Central memory CD4-positive, alpha-beta T cell (primary cell): Measurements from ENCODE around the gene FES.
A peak's percentile ranks its signal among the peaks of the same experiment; 100 is the strongest.
"Not testable (repeated sequence)": the region's sequence is repeated elsewhere in the genome, so short reads cannot be mapped to it uniquely, and the experiment has no call there.

Experiments
- DNase-seq: peaks from one replicate; pipeline ENCODE4 v3.0.0; 2022

Gene FES

DNA sequence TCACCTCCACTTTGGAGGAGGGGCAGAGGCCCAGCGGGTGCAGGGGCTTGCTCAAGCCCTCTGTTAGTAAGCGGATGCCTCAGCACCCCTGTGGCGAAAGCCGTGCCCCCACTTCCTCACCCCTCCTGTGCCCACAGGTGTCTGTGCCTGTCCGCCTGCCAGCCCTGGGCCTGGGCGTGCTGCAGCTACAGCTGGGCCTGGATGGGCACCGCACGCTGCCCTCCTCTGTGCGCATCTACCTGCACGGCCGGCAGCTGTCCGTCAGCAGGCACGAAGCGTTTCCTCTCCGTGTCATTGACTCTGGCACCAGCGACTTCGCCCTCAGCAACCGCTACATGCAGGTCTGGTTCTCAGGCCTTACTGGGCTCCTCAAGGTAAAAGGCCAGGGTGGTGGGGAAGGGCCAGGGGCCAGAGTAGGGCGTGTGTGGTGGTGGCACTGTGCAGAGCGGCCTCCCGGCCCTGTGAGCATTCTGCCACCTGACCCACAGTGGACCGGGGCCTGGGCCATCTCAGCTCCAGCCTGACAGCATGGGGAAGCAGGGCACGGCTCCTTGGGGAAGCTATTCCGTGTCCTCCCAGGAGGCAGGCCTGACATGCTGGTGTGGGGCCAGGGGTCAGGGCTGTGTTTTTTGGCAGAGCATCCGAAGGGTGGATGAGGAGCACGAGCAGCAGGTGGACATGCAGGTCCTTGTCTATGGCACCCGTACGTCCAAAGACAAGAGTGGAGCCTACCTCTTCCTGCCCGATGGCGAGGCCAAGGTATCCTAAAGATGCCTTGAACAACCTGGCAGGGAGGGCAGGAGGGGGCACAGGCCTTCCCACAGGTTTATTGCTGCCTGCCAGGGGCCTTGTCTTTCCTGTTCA, 27.8 kb downstream of the FES start:
- DNase-seq: no peak

DNA sequence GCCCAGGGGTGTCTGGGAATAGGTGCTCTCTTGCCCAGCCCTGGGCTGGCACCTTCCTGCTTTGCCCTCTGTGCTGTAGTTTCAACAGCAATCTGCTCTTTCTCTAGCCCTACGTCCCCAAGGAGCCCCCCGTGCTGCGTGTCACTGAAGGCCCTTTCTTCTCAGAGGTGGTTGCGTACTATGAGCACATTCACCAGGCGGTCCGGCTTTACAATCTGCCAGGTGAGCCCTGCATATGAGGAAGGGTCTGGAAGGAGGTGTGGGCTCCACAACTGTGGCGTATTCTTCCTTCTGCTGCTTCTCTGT, 28.4 kb downstream of the FES start:
- DNase-seq: no peak

DNA sequence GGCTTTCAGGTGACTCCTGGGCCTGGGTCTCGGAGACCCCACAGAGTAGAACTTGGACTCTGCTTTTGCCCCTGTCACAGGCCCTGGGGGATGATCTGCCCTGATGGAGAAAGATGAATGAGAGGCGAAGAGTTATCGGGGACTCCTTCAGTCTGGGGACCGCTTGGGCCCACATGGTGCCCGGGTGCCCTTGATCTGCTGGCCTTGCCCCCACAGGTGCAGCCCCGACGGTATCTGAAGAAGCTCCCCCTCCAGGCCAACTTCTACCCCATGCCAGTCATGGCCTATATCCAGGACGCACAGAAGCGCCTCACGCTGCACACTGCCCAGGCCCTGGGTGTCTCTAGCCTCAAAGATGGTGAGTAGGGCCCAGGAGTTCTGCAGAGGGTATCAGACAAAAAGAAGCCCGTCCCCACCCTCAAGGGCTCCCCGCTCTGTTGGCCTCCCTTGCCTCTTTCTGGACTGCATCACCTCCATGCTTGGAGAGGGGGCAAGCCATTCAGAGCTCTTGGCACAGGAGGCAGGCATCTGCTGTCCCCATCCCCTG, 29.2 kb downstream of the FES start:
- DNase-seq: no peak

DNA sequence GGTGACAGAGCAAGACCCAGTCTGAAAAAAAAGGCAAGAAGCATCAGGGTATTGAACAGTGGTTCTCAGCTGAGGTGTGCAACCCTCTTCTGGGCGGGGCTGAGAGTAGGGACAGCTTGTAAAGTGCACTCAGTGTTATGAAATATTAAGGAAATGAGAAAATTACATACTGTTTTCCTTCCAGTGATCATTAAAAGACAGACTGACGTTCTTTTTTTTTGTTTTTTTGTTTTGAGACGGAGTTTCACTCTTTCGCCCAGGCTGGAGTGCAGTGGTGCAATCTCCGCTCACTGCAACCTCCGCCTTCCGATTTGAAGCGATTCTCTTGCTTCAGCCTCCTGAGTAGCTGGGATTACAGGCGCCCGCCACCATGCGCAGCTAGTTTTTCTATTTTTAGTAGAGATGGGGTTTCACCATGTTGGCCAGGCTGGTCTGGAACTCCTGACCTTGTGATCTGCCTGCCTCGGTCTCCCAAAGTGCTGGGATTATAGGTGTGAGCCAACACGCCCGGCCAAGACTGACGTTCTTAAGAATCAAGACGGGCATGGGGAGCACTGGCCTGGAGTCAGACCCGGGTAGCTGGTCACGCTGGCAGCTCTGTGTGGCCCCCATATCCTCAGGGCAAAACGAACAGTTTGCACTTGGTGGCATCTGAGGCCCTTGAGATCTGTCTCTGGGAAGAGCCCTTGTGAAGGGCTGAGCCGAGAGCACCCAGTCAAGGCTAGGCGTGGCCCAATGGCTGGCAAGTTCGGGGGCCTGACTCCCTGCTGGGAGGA, 30.2 kb downstream of the FES start:
- DNase-seq: no peak

DNA sequence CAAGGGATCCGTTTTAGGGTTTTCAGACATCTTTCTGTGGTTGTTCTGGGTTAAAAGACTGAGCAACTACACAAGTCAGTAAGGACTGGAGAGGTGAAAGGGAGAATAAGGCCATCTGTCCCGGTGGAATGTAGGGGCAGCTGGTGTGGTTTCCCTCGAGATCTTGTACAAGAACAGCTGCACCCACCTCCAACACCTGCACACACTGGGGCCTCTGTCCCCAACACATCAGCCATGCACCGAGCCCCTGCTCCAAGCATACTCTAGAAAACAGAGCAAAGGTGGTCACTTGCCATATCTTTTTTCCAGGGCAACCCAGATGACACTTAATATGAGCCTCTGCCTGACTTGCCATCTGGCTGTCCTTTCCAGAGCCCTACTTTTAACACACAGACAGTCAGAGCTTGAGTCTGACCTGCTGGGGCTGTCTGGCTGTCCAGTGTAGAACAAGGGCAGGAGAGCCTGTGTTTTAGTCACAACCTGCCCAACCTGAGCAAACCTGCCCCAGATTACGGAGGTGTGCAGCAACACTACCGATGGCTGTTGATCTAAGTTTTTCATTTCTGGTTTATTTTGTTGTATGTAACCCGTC, 31.0 kb downstream of the FES start:
- no peak for DNase-seq

DNA sequence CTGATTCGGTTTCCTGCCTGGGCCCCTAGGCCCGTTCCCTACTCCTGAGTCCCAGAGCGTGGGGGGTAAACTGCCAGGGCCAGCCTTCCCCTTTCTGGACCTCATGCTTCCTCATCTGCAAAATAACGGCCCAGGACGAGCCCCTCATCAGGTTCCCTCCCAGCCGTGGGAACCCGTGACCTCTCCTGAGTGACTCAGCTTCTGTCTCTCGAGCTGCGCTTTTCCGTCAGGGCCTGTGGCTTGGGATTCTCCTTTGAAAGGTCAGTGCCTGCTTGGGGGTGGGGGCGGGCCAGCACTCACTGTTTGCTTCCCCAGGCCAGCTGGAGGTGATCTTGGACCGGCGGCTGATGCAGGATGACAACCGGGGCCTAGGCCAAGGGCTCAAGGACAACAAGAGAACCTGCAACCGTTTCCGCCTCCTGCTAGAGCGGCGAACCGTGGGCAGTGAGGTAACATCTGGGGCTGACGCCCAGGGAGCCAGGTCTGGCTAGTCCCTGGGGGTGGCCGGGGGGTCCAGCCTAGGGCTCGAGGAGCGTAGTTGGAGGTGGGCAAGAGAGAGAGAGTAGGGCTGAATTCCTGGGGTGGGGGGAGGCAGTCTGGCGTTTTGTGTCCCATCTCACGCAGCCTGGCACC, 31.6 kb downstream of the FES start:
- no peak for DNase-seq

DNA sequence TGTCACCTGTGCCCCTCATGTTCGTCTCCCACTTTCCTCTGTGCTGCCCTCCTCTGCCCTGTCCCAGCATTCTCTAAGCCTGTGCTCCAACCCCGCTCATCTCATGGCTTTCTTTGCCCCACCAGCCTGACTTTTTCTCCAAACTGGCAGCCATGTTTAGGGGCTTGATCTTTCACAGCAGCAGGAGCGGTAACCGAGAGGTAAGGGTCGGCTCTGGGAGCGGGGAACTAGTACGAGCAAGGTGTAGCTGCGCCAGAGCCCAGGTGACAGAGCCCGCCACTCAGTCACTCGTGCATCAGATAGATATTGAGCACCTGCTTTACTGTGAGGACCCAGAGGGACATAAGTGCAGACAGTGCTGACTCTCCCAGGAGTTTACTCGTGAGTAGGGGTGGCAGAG, 32.2 kb downstream of the FES start:
- DNase-seq: no peak

DNA sequence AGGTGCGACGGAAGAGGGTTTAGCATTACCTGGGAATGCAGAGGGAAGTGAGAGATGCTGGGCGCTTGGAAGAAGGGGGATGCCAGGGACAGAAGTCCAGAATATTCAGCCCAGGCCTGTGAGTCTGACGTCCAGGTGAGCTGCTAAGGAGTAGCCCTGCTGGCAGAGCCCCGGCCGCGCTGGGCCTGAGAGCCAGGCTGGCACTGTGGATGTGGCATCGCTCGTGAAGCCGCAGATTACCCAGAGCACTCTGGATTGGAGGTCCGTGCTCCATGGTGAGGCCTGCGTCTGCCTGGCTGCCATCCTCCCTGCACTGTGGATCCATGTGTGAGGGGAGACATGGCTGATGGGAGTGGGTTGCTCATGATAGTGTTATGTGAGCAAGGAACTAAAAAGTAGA, 33.3 kb downstream of the FES start:
- no peak for DNase-seq

DNA sequence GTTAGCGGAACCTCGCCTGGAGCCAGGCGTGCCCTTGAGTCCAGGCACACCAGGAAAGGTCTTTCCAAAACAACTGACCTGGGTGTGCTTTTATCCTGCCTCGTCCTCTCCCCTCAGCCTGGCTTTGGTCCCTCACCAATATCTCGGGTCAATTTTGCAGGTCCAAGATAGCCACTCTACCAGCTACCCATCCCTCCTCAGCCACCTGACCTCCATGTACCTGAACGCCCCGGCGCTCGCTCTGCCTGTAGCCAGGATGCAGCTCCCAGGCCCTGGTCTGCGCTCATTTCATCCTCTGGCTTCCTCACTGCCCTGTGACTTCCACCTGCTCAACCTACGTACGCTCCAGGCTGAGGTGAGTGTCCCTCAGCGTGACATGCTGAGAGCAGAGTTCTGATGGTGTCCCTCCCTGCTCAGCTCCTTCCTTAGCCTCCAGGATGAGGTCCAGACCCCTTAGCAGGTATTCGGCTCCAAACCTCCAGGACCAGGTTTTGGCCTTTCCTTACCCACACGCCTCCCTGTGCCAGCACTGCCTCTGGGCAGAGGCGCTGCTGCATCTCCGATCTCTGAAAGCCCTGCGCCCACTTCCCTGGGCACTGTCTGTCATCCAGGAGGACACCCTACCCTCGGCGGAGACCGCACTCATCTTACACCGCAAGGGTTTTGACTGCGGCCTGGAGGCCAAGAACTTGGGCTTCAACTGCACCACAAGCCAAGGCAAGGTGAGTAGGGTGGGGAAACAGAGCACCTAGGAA, 33.9 kb downstream of the FES start:
- no peak for DNase-seq

DNA sequence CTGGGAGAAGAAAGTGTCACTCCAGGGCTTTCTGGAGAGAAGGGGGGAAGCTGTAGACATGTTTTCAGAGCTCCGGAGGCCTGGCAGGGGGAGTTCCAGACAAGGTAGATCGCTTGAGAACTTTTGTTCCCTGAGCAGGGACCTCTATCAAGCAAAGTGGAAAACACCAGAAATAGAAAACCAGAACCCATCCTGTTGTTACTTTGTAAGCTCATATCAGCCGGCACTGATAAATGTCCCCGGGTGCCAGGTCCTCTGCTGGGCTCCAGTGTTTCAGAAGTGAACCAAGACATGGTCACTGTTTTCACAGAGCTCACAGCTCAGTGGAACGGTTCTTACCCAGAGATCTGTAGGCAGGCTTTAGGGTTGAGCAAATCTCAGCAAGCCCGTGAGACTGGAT, 34.5 kb downstream of the FES start:
- no peak for DNase-seq

DNA sequence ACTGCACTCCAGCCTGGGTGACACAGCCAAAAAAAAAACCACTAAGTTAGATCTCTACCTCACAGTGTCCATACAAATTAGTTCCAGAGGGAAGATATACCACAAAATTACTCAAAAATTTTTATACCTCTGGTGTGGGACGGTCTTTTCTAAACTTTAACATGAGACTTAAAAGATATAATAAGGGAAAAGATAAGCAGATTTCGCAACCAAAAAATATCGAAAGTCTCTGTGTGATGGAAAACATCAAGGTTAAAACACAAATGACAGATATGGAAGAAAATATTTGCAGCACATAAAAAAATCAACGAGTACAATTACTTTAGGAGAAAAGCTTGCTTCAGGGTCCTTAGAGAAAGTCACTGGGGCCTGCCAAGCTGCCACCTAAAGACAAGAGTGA, 37.6 kb downstream of the FES start:
- DNase-seq: no peak

DNA sequence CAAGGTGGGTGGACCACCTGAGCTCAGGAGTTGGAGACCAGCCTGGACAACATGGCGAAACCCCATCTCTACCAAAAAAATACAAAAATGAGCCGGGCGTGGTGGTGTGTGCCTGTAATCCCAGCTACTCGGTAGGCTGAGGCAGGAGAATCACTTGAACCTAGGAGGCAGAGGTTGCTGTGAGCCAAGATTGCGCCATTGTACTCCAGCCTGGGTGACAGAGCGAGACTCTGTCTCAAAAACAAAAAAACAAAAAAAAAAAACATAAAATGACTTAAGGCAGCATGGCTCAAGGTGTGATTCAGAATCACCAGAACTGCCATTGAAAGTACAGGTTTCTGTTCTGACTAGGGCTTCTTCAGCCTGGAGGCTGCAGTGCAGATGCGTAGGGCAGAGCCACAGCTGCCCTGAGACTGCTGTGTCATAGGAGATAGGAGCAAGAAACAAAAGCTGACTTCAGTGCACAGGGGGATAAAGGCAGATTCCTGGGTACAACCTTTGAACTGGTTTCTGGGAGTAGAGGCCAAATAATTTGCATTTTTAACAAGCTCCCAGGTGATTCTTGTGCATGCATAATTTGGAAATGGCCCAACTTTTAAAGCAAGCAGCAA, 38.5 kb downstream of the FES start:
- not testable (repeated sequence) for DNase-seq

DNA sequence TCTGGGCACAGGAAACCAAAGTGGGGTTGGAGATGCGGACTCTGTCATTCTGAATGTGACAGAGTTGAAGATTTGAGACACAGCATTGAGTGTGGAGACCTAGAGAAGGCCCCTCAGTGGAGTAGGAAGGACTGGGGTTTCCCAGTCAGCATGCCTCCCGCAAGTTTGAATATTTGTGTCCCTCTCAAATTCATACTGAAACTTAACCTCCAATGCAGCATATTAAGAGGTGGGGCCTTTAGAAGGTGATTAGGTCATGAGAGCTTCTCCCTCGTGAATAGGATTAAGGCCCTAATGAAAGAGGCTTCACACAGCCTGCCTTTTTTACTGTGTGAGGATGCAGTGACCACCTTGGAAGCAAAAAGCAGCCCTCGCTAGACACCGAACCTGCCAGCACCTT, 40.1 kb downstream of the FES start:
- DNase-seq: no peak

DNA sequence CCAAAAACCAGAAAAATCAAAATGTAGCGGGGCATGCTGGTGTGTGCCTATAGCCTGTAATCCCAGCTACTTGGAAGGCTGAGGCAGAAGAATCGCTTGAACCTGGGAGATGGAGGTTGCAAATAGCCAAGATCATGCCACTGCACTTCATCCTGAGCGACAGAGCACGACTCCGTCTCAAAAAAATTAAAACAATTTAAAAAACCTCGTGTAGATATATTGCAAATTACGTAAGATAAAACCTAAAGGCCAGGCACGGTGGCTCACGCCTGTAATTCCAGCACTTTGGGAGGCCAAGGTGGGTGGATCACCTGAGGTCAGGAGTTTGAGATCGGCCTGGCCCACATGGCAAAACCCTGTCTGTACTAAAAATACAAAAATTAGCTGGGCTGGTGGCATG, 42.5 kb downstream of the FES start:
- not testable (repeated sequence) for DNase-seq

DNA sequence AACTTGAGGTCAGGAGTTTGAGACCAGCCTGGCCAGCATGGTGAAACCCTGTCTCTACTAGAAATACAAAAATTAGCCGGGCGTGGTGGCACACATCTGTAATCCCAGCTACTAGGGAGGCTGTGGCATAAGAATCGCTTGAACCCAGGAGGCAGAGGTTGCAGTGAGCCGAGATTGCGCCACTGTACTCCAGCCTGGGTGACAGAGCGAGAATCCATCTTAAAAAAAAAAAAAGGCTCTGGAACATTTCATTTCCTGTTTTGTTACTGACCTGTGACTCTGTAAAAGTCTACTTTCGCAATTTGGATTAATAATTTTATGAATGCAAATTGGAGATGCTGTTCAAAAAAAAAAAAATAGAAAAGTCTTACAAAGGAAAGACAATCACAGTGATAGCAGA, 43.8 kb downstream of the FES start:
- not testable (repeated sequence) for DNase-seq

DNA sequence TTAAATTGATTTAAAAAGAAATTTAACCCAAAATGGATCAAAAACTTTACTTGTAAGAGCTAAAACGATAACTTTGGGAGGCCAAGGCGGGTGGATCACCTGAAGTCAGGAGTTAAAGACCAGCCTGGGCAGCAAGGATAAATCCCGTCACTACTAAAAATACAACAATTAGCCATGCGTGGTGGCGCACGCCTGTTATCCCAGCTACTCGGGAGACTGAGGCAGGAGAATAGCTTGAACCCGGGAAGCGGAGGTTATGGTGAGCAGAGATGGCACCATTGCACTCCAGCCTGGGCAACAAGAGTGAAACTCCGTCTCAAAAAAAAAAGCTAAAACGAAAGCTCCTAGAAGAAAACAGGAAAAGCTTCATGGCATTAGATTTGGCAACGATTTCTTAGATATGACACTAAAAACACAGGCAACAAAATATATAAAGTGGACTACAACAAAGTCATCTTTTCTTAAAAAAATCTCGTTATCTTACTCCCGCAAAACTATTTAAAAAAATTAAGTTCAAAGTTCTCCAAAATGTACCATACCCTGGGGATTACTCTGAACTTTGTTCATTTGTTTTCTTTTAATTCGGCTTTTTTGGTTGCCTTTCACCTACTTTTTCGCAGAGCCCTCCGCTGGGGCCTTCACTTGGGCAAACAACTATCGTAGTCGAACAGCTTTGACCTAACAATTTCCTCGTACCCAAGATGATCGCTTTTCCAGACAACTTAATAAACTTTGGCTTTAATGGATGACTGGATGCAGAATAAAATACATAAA, 45.1 kb downstream of the FES start:
- no peak for DNase-seq

DNA sequence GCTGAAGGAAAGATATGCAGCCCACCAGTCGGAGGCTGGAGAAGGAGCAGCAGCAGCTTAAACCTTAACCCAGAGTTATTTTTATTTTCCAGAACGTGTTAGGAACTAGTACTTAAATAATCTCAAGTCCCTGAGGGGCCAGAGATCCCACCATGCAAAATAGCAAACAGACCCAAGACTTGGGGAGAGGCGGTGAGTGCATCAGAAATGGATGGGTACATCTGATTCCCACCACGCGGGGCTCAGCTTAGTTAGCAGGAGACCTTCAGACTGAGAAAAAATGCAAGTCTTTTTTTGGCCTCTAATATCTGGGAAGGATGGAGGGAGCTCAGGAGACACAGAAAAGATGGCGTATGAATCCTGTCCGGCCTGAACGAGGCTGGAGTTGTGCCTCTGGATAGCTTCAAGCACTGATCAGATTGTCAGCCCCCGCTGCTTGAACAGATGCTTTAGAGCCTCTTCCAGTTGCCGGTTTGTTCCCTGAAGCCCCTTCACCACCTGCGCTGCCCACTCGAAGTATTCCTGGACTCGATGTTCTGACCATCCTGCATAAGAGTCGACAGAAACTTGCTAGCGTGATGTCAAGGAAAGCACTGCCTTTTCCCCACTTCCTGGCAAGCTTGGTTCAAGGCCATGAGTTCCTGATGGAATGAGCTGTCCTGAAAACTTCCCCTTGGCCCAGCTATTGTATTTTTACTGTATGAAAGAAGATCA, 46.7 kb downstream of the FES start:
- DNase-seq: no peak

DNA sequence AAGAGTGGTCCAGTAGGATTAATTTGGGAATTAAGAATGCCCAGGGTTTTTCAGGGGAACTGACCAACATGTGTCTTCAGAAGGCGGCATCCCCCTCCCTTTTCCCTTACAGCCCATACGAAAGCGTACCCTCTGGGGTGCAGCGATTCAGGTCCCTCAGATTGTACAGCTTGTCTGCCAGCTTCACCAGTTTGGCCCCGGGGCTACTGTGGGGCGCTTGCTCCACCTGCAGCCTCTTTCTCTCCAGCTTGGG, 47.2 kb downstream of the FES start:
- DNase-seq: no peak

DNA sequence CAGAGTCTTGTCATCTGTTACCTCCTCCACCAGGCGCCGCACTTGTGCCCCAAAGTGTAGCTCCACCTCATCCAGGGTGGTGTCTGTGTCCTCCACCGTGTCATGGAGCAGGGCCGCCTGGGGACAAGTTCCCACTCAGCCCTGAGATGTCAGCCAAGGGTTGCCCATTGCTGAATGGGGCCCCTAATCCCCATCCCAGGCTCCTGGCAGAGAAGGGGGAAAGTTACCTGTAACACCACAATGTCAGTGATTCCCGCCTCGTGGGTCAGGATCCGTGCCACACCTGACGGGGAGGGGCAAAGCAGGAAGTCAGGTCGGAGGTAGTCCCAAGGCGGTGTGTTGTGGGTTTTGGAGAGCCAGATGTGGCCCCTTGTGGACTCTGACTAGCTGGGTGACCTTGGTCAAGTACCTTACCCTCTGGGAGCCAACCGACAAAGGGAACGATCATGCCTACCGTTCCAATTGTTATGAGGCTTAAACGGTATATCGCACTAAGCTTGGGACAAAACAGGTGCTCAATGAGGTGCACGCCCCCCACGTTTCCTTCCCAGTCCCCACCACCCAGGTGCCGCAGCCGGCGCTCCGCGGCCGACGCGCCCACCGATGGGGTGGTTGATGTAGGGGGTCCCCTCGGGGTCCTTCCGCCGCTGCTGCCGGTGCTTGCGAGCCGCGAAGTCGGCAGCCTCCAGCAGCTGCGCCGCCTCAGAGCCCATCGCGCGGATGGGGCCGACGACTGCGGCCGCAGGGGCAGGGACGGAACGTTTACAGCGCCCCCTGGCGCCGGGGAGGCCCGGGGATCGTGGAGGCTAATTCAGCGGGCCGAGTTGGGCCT, 47.7 kb downstream of the FES start, which contains the start of gene HDDC3:
HDDC3 (minus strand) TSS at position 722 of the 832 bp plus-strand sequence; CDS start at position 713, 9 bp downstream.
- DNase-seq: peak; percentile 86

DNA sequence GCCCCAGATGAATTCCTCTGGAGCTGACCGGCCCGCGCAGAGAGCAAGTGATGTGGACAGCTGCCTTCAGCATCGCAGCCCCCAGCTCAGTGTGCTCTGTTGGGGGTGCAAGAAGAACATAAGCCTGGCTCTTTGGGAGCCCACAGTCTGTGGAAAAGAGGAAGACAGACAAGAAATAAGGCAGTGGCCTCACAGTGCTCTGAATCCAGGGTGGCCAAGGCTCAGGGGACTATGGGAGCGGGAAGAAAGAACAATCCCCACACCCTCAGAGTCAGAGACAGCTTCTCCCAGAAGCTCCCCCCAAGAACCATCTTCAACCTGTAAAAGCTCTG, 48.3 kb downstream of the FES start:
- DNase-seq: no peak
